HuH-7.5 (cell line): ENCODE data around the gene GTF2B.
"Not testable (repeated sequence)": the region's sequence is repeated elsewhere in the genome, so short reads cannot be mapped to it uniquely, and the experiment has no call there.

Experiments
- DNase-seq: peaks from one replicate; pipeline ENCODE4 v3.0.0; 2011; ENCODE audit warnings: low spot score

GTF2B gene

GRCh38 chr1:88891318-88891950 lies at the start of gene GTF2B:
TSS of gene GTF2B (minus strand) at chr1:88891567. CDS start at chr1:88891499, 68 bp downstream.
- DNase-seq: no peak

GRCh38 chr1:88938528-88938927 lies 47.2 kb upstream of the GTF2B start:
- not testable (repeated sequence) for DNase-seq

GRCh38 chr1:88936760-88937342 lies 45.5 kb upstream of the GTF2B start:
- no peak for DNase-seq

- DNase-seq: no peak
These were observed 44.8 kb upstream of the GTF2B start for GRCh38 chr1:88936223-88936523.

GRCh38 chr1:88935522-88936222 lies 44.3 kb upstream of the GTF2B start:
- no peak for DNase-seq

- DNase-seq: not testable (repeated sequence)
These were observed 38.8 kb upstream of the GTF2B start for GRCh38 chr1:88930176-88930575.

- no peak for DNase-seq
These were observed 31.9 kb upstream of the GTF2B start for GRCh38 chr1:88923224-88923623.

- no peak for DNase-seq
These were observed 30.8 kb upstream of the GTF2B start for GRCh38 chr1:88922214-88922613.

GRCh38 chr1:88920845-88921244 lies 29.5 kb upstream of the GTF2B start:
- peak; percentile 7 for DNase-seq

GRCh38 chr1:88917321-88918025 lies 26.1 kb upstream of the GTF2B start:
- DNase-seq: no peak

GRCh38 chr1:88916883-88917282 lies 25.5 kb upstream of the GTF2B start:
- DNase-seq: no peak

GRCh38 chr1:88911800-88912199 lies 20.4 kb upstream of the GTF2B start:
- not testable (repeated sequence) for DNase-seq

GRCh38 chr1:88911161-88911560 lies 19.8 kb upstream of the GTF2B start:
- no peak for DNase-seq

GRCh38 chr1:88910401-88910800 lies 19.0 kb upstream of the GTF2B start:
- no peak for DNase-seq

GRCh38 chr1:88900883-88901282 lies 9.5 kb upstream of the GTF2B start:
- DNase-seq: no peak

GRCh38 chr1:88897070-88897730 lies 5.8 kb upstream of the GTF2B start:
- no peak for DNase-seq

- no peak for DNase-seq
These were observed 1.1 kb upstream of the GTF2B start for GRCh38 chr1:88892357-88892877.

- no peak for DNase-seq
These were observed 579 bp upstream of the GTF2B start for GRCh38 chr1:88891951-88892340.

GRCh38 chr1:88890791-88891317 lies 513 bp downstream of the GTF2B start:
- no peak for DNase-seq

GRCh38 chr1:88890131-88890530 lies 1.2 kb downstream of the GTF2B start:
- no peak for DNase-seq

- no peak for DNase-seq
These were observed 2.6 kb downstream of the GTF2B start for GRCh38 chr1:88888750-88889149.

- DNase-seq: no peak
These were observed 5.4 kb downstream of the GTF2B start for GRCh38 chr1:88885933-88886332.
